Activated CD4-positive, alpha-beta T cell treated with anti-CD3 and anti-CD28 coated beads, Interleukin-10, Interleukin-2, amounts not matched to agents 100 ng/mL and 50 ng/mL, durations not matched to agents 16 hours and 8 hours (primary cell): ENCODE results near the gene MTSS2.
"Not testable (repeated sequence)": the region's sequence is repeated elsewhere in the genome, so short reads cannot be mapped to it uniquely, and the experiment has no call there.

ENCODE experiments used
- DNase-seq: peaks from one replicate; pipeline ENCODE4 v3.0.0-alpha.2; 2020

The MTSS2 gene

GRCh38 chr16:70685061-70685937 is 554 bp downstream of the MTSS2 start:
- no peak for DNase-seq

DNA sequence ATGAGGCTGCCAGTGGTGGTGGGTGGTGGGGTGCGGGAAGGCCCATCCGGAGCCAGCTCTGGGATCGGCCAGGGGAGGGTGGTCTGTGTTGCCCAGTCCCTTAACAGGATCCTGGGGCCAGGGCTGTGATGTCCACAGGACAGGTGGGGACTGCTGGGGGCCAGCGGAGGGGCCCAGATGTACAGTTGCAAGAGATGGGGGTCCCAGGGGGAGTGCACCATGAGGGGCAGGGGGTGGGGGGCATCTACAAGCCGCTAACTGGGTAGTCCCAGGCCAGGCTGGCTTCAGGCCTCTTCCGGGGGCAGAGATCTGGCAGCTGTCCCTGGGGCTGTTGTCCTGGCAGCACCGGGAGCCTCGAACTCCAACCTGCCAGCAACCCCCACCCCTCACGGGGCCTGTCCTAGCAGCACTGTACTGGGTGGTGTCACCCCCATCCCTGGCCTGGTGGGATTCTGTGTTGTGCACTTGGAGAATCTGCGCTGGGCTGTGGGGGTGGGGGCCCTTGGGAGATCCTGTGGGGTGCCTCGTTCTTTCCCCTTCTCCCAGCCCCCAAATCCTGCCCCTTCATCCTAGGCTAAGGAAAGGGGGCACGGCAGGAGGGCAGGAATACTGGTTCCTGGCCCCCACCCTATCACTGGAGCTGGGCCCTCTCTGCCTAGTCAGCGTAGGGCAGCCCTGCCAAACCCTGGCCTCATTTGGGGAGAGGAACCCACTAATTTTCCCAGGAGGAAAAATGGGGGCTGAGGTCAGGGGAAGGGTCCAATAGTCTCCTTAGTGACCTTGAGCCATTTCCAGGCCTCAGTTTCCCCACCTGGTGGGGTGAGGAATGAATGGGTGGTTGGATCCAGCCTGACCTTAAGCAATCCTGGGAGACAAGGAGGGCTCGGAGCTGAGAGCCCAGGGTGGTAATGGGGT is 1.4 kb downstream of the MTSS2 start:
- DNase-seq: no peak

DNA sequence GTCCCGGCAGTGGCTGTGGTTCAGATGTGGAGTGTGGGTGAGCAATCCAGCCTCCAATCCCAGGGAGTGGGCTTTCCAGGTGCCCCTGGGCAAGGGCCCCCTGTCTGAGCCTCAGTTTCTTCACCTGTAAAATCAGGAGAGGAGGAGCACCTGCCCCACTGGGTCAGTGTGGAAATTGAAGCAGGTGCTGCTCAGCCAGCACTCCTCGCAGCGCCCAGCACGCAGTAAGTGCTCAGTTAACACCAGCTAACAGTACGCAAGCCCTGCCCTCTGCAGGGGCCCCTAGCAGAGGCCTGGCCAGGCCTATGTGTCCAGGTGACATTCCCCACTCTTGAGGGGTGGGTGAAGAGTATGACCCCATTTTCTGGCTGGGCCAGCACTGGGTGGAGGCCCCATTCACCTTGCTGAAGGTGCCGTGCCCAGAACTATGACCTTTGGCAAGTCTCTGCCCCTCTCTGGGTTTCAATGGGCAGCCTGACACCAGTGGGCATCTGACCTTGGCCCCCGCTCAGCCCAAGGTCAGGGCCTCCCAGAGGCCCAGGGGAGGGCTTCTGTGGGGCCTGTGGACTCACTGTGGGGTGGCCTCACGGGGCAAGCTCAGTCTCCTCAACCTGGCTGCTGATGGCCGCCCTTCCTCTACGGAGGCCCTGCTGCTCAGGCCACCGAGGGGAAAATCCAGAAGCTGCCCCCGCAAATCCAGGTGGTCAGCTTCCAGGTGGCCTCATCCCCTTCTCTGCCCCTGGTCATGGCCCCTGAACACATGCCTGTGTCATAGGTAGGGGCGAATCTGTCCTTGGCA is 2.5 kb downstream of the MTSS2 start:
- DNase-seq: no peak

GRCh38 chr16:70682239-70683145 is 3.4 kb downstream of the MTSS2 start:
- no peak for DNase-seq

- no peak for DNase-seq
Measured at GRCh38 chr16:70681382-70682238, 4.2 kb downstream of the MTSS2 start.

DNA sequence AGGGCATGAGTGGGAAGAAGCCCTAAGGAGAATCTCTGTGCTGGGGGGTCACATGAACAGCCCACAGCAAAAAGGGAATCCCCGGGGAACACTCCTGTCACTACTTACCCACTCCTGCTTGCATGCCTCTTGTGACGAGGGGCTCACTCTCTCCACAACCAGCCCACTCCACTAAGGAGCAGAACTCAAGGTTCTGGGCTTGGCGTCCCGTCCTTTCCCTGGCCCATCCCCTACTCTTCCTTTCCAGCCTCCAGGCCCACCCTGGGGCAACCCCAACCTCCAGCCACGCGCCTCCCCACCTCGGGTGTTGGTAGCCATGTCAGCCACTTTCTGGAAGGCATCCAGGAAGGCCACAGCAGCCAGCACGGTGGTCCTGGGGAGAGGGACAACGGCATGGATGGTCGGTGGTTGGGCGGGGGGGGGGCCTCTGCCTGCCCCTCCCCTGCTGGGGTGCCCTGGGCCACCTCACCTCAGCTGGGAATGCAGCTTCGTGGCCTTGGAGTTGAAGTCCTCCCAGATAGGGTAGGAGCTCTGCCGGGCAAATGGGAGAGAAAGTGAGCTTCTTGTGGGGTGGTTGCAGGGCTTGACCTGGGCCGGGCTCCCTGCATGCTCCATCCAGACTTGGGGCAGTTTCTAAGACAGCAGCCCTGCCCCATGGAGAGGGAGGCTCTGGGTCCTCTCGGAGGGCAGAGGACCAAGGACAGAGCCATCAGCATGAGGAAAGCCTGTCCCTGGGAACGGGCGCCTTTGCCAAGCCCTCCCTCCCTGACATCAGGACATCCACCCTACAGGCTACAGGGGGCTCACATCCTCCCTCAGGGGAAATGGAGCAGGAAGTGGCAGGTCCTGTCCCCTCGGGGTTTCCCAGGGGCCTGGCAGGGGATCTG is 5.1 kb downstream of the MTSS2 start:
- DNase-seq: no peak

DNA sequence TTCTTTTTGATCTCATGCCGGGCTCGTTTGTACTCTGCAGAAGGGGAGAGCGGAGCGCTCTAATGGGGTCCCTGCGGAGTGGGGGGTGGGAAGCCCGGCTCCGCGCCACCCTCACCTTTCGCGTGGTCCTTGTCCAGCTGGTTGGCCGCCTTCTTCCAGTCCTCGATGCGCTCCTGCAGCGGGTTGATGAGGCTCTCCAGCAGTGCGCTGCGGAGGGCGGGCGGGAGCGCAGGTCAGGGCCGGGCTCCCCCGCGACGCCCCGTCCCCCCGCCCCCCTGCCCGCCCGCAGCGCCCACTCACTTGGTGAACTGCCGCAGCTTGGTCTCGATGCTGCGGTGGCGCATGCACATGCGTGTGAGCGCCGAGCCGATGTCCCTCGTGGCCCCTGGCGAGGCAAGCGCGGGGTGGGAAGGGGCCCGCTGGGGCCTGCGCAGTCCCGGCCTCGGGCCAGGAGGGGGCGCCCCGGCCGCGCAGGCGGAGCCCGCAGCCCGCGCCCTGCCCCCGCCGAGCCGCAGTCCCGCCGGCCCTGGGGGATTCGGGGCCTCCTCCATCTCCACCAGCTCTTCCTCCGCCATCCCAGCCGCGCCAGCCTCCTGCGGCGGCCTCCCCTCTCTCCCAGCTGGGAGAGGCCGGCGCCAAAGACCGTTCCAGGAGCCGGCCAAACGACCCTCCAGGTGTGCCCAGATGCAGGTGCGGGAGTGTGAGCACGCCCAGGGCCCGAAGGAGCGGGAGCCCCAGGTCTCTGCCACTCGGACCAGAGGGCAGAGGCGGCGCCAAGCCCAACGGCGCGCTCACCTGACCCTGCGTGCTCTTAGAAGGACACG is 6.0 kb downstream of the MTSS2 start:
- DNase-seq: no peak

- no peak for DNase-seq
Measured at GRCh38 chr16:70678898-70679670, 6.8 kb downstream of the MTSS2 start.

- no peak for DNase-seq
Measured at GRCh38 chr16:70678121-70678897, 7.5 kb downstream of the MTSS2 start.

GRCh38 chr16:70677499-70678120 is 8.2 kb downstream of the MTSS2 start:
- DNase-seq: no peak

- no peak for DNase-seq
Measured at GRCh38 chr16:70676675-70677498, 9.0 kb downstream of the MTSS2 start.

GRCh38 chr16:70675851-70676513 is 9.9 kb downstream of the MTSS2 start:
- DNase-seq: no peak

GRCh38 chr16:70674221-70675014 is 11.4 kb downstream of the MTSS2 start:
- no peak for DNase-seq

DNA sequence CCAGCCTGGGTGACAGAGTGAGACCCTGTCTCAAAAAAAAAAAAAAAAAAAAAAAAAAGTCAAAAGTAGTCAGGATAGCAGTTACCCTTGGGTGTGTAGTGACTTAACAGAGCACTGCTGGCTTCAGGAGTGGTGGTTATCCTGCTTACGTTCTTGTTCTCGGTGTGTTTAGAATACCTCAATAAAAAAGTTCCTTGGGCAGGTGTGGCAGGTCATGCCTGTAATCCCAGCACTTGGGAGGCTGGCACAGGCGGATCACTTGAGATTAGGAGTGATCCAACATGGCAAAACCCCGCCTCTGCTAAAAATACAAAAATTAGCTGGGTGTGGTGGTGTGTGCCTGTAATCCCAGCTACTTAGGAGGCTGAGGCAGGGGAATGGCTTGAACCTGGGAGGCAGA is 14.9 kb downstream of the MTSS2 start:
- DNase-seq: not testable (repeated sequence)
